DND-41 (cell line): ENCODE measurements around the gene UVRAG.
A peak's percentile ranks its signal among the peaks of the same experiment; 100 is the strongest.

Source experiments
- ATAC-seq: fragments of 200-7000 bp; cut with Tn5 transposase; 3 replicates; pipeline ENCODE4 v1.9.1; 2021; ENCODE audit warnings: low read depth; ENCODE audit not compliant: insufficient read depth
- DNase-seq: peaks from one replicate; pipeline ENCODE4 v3.0.0-alpha.2; 2020
- H2AFZ ChIP-seq: 2 replicates; pipeline ENCODE4 v1.6.0; 2012; ENCODE audit warnings: low read depth, low read length
- H3K27ac ChIP-seq: 2 replicates; pipeline ENCODE4 v1.5.1; 2012; ENCODE audit warnings: low read length, inconsistent platforms
- H3K27me3 ChIP-seq: fragments of 200-600 bp; sonication (generic); 2 replicates; pipeline ENCODE4 v1.6.0; 2012; ENCODE audit warnings: low read length, mild to moderate bottlenecking, inconsistent platforms; ENCODE audit not compliant: insufficient read depth, poor library complexity
- H3K36me3 ChIP-seq: 2 replicates; pipeline ENCODE4 v1.5.1; 2012; ENCODE audit warnings: low read length, inconsistent platforms; ENCODE audit not compliant: insufficient read depth
- H3K4me1 ChIP-seq: 2 replicates; pipeline ENCODE4 v1.5.1; 2012; ENCODE audit warnings: mild to moderate bottlenecking, low read length; ENCODE audit not compliant: insufficient read depth
- H3K4me2 ChIP-seq: 2 replicates; pipeline ENCODE4 v1.6.0; 2012; ENCODE audit warnings: mild to moderate bottlenecking, moderate library complexity, low read length, inconsistent platforms; ENCODE audit not compliant: insufficient read depth
- H3K4me3 ChIP-seq, 2 experiments: fragments of 200-600 bp in 1 of 2; shearing (Covaris generic) in 1 of 2; 2 replicates each; pipeline ENCODE4 v1.5.1; 2012 to 2016; ENCODE audit warnings: inconsistent platforms in 2 of 2, low read length in 2 of 2, mild to moderate bottlenecking in 2 of 2, low read depth in 1 of 2, moderate library complexity in 1 of 2
- H3K79me2 ChIP-seq: 2 replicates; pipeline ENCODE4 v1.6.0; 2012; ENCODE audit warnings: low read length, inconsistent platforms; ENCODE audit not compliant: insufficient read depth
- H3K9ac ChIP-seq: 2 replicates; pipeline ENCODE4 v1.6.0; 2012; ENCODE audit warnings: low read depth, mild to moderate bottlenecking, inconsistent platforms, low read length, moderate library complexity
- H3K9me3 ChIP-seq: 2 replicates; pipeline ENCODE4 v1.5.1; 2012; ENCODE audit warnings: low read length, moderate library complexity, mild to moderate bottlenecking, inconsistent platforms; ENCODE audit not compliant: insufficient read depth, severe bottlenecking
- H4K20me1 ChIP-seq: 2 replicates; pipeline ENCODE4 v1.6.0; 2012; ENCODE audit warnings: low read length; ENCODE audit not compliant: insufficient read depth
- EZH2 ChIP-seq: IDR thresholded peaks from 3 replicates; pipeline ENCODE4 v1.6.1; 2012; ENCODE audit warnings: borderline replicate concordance, low read depth, mild to moderate bottlenecking, moderate library complexity, low read length, inconsistent platforms; ENCODE audit not compliant: severe bottlenecking
- TF ChIP-seq, protein P1 (sequence below): IDR thresholded peaks from 2 replicates; pipeline ENCODE4 v1.5.1; 2012; ENCODE audit warnings: borderline replicate concordance, low read length, moderate library complexity, mild to moderate bottlenecking; ENCODE audit not compliant: poor library complexity, severe bottlenecking; ENCODE audit errors: extremely low read depth

The UVRAG gene

DNA sequence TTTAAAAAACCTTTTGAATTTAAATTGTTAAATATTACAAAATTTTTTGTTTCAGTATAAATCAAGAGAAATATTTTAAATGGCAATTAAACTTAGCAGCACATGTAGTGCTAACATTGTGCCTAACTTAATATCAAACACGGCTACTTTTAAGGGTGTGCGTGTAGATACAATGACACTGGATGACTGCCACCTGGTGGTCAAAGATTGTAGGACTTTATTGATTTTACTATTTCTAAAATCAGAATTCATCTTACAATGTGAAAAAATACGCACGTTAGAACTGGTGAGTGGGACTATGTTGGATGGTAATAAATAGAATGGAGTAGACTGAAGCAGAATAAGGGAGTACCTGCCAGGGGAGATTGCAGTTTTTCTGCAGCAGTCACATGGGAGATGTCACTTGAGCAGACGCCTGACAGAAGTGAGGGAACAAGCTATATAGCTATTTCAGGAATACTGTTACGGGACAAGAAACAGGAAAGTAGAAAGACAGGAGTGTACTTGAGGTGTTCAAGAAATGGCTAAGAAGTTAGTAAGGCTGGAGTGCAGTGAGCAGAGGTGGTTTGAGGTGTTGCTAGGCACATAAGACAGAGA is 52.9 kb downstream of the UVRAG start:
- no peak overlapping the region for H3K4me2 ChIP-seq
- H3K79me2 ChIP-seq = peaks cover 3% of the 10 kb centered on the region; the same call in 1 of the 2 replicates
- no peaks in the 10 kb centered on the region for H3K36me3 ChIP-seq
- H3K27me3 ChIP-seq = no peaks in the 10 kb centered on the region
- H2AFZ ChIP-seq = no peak overlapping the region
- H3K9me3 ChIP-seq = no peaks in the 10 kb centered on the region
- peak; percentile 60; the same call in 2 of the 3 replicates for ATAC-seq
- no peak overlapping the region for H3K9ac ChIP-seq
- TF ChIP-seq, protein P1, sequence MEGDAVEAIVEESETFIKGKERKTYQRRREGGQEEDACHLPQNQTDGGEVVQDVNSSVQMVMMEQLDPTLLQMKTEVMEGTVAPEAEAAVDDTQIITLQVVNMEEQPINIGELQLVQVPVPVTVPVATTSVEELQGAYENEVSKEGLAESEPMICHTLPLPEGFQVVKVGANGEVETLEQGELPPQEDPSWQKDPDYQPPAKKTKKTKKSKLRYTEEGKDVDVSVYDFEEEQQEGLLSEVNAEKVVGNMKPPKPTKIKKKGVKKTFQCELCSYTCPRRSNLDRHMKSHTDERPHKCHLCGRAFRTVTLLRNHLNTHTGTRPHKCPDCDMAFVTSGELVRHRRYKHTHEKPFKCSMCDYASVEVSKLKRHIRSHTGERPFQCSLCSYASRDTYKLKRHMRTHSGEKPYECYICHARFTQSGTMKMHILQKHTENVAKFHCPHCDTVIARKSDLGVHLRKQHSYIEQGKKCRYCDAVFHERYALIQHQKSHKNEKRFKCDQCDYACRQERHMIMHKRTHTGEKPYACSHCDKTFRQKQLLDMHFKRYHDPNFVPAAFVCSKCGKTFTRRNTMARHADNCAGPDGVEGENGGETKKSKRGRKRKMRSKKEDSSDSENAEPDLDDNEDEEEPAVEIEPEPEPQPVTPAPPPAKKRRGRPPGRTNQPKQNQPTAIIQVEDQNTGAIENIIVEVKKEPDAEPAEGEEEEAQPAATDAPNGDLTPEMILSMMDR = peak; percentile 72
- TF ChIP-seq EZH2 = no peak
- no peak overlapping the region for H3K4me3 ChIP-seq
- peak; percentile 30 for DNase-seq
- no peak overlapping the region for H3K27ac ChIP-seq
- H4K20me1 ChIP-seq = peaks cover 7% of the 10 kb centered on the region; the same call in 1 of the 2 replicates
- no peaks in the 10 kb centered on the region for H3K4me1 ChIP-seq

DNA sequence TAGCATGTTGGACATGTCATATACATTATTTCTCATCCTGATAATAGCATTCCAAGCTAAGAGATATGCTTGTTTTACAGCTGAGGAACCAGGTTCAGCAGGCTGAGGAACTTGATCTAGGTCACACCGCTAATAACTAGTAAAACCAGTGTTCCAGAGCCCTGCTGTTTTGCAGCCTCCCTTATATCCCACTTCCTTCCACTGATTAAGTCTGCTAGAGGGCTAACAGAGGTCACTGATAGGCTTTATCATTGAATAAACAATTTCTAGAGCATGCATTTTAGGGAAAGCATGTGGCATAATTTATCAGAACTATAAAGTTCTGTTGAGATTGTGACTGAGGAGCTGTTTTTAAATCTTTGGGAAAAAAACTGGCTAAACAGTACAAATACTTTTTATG is 54.0 kb downstream of the UVRAG start:
- Histone ChIP-seq H3K9ac (no peak overlapping the region), H4K20me1 (peaks cover 7% of the 10 kb centered on the region; the same call in 1 of the 2 replicates), H3K79me2 (peaks cover 3% of the 10 kb centered on the region; the same call in 1 of the 2 replicates), H3K27ac (no peak overlapping the region), H3K9me3 (no peaks in the 10 kb centered on the region), H3K4me1 (no peaks in the 10 kb centered on the region), H3K4me2 (no peak overlapping the region), H2AFZ (no peak overlapping the region), H3K36me3 (no peaks in the 10 kb centered on the region), H3K4me3 (no peak overlapping the region), H3K27me3 (no peaks in the 10 kb centered on the region)
- DNase-seq = no peak
- TF ChIP-seq, protein P1 = no peak
- TF ChIP-seq EZH2 = no peak
- ATAC-seq = no peak

DNA sequence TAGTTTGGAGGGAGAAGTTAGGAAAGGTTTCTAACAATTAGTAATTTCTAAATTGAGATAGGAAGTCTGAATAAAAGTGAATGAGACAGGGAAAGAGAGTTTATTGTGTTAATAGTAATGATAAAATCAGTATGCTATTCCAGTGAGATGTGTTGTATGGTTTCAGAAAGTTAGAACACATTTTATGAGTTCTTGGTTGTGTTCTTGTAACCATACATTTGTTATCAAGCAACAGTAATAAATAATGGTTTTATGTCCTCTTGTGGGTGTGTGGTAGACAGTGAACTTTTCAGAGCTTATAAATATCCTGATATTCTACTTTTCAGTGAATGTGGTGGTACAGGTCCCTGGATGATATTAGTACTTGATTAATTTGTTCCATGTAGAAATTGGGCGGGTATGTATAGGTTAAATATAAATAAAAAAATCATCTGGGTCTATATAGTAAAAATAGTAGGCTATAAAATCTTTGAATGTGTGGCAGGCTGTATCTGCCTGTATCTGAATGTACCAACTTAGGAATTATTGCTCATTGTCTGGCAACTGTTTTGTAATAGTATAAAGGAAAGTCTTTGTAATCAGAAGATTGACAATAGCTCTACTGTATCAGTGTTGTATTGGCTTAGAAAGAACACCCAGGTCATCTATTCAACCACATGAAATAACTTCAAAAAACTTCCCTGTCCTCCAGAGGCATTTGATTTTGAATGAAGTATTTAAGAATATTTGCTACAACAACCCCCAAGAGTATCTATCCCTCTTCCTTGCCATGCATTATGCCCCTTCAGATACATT is 54.8 kb downstream of the UVRAG start:
- H3K4me2 ChIP-seq = no peak overlapping the region
- H3K27ac ChIP-seq = no peak overlapping the region
- no peaks in the 10 kb centered on the region for H3K36me3 ChIP-seq
- ATAC-seq (no peak), DNase-seq (no peak)
- no peaks in the 10 kb centered on the region for H3K27me3 ChIP-seq
- peaks cover 3% of the 10 kb centered on the region; the same call in 1 of the 2 replicates for H3K79me2 ChIP-seq
- H3K9me3 ChIP-seq = no peaks in the 10 kb centered on the region
- no peak overlapping the region for H3K9ac ChIP-seq
- no peaks in the 10 kb centered on the region for H3K4me1 ChIP-seq
- H4K20me1 ChIP-seq = peaks cover 7% of the 10 kb centered on the region; the same call in 1 of the 2 replicates
- no peak overlapping the region for H3K4me3 ChIP-seq
- TF ChIP-seq EZH2 = no peak
- TF ChIP-seq, protein P1 = no peak
- H2AFZ ChIP-seq = no peak overlapping the region
